Measurements from ENCODE around the gene ABCF3. TPM values are rescaled to one million over a fixed set of nuclear protein-coding genes. Genes with fewer than 3 reads are reported as not detected.

Gene ABCF3
- total and polyA plus RNA-seq, 2 of the 13 experiments (the other 11 are each of a cell fraction or from before 2014, with no cell fraction given), result 38.8 to 46.5 TPM

GRCh38 chr3:184174646-184175492 is 11.1 kb upstream of the ABCF3 start, which contains the start of gene AP2M1 (continued):
- TF ChIP-seq, protein P1, sequence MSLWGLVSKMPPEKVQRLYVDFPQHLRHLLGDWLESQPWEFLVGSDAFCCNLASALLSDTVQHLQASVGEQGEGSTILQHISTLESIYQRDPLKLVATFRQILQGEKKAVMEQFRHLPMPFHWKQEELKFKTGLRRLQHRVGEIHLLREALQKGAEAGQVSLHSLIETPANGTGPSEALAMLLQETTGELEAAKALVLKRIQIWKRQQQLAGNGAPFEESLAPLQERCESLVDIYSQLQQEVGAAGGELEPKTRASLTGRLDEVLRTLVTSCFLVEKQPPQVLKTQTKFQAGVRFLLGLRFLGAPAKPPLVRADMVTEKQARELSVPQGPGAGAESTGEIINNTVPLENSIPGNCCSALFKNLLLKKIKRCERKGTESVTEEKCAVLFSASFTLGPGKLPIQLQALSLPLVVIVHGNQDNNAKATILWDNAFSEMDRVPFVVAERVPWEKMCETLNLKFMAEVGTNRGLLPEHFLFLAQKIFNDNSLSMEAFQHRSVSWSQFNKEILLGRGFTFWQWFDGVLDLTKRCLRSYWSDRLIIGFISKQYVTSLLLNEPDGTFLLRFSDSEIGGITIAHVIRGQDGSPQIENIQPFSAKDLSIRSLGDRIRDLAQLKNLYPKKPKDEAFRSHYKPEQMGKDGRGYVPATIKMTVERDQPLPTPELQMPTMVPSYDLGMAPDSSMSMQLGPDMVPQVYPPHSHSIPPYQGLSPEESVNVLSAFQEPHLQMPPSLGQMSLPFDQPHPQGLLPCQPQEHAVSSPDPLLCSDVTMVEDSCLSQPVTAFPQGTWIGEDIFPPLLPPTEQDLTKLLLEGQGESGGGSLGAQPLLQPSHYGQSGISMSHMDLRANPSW (CRISPR knock-in tag; IDR thresholded peaks at IDR 0.05; ENCODE audit: borderline replicate concordance), result no peak
- TF ChIP-seq SP2 (CRISPR knock-in tag; IDR thresholded peaks at IDR 0.05) (0 out of 2 replicates have a peak, but pooled peaks have one; percentile 14), RORA (CRISPR knock-in tag; IDR thresholded peaks at IDR 0.05) (no peak), PAX8 (CRISPR knock-in tag; IDR thresholded peaks at IDR 0.05; ENCODE audit: borderline replicate concordance) (no peak), ZSCAN25 (CRISPR knock-in tag; IDR thresholded peaks at IDR 0.05) (0 out of 2 replicates have a peak, but pooled peaks have one; percentile 35), BCL3 (CRISPR knock-in tag; IDR thresholded peaks at IDR 0.05) (peak; percentile 77; the same call in 1 of the 2 replicates), TOPORS (CRISPR knock-in tag; IDR thresholded peaks at IDR 0.05) (peak; percentile 60; the same call in 1 of the 2 replicates), SIX4 (CRISPR knock-in tag; IDR thresholded peaks at IDR 0.05) (peak; percentile 78), TP53 (CRISPR knock-in tag; conservative IDR thresholded peaks at IDR 0.05) (no peak), HOXD1 (CRISPR knock-in tag; IDR thresholded peaks at IDR 0.05) (peak; percentile 57; the same call in 1 of the 2 replicates), SKI (IDR thresholded peaks at IDR 0.05; ENCODE audit: partially characterized antibody) (peak; percentile 46), ZNF12 (CRISPR knock-in tag; IDR thresholded peaks at IDR 0.05) (no peak)
- TF ChIP-seq, protein P2, sequence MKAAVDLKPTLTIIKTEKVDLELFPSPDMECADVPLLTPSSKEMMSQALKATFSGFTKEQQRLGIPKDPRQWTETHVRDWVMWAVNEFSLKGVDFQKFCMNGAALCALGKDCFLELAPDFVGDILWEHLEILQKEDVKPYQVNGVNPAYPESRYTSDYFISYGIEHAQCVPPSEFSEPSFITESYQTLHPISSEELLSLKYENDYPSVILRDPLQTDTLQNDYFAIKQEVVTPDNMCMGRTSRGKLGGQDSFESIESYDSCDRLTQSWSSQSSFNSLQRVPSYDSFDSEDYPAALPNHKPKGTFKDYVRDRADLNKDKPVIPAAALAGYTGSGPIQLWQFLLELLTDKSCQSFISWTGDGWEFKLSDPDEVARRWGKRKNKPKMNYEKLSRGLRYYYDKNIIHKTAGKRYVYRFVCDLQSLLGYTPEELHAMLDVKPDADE (CRISPR knock-in tag; IDR thresholded peaks at IDR 0.05), result no peak
- TF ChIP-seq, protein P3, sequence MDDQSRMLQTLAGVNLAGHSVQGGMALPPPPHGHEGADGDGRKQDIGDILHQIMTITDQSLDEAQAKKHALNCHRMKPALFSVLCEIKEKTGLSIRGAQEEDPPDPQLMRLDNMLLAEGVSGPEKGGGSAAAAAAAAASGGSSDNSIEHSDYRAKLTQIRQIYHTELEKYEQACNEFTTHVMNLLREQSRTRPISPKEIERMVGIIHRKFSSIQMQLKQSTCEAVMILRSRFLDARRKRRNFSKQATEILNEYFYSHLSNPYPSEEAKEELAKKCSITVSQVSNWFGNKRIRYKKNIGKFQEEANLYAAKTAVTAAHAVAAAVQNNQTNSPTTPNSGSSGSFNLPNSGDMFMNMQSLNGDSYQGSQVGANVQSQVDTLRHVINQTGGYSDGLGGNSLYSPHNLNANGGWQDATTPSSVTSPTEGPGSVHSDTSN (CRISPR knock-in tag; IDR thresholded peaks at IDR 0.05; ENCODE audit: borderline replicate concordance), result no peak
- TF ChIP-seq, protein P4, sequence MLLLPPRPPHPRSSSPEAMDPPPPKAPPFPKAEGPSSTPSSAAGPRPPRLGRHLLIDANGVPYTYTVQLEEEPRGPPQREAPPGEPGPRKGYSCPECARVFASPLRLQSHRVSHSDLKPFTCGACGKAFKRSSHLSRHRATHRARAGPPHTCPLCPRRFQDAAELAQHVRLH (CRISPR knock-in tag; IDR thresholded peaks at IDR 0.05; ENCODE audit: borderline replicate concordance, low read depth), result no peak

Measured in HepG2 (cell line).